ENCODE results near the gene ITPR1.

DNA sequence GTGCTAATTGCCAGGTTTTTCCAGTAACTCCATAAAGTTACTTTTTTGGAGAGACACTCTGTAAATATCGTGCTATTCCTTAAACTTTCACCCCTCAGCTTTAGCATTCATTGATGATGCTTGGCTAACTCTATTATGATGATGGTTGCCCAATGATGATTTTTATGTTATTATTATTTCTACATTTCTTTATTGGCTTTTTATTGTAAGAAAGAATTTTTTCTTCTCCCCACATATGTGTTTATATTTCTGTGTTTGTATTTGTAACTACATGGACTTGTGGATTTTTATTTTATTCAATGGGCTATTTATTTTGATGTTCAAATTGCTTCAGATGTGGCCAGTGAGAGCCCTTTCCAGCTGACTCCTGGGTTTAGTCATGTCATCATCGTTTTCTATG lies 323.6 kb downstream of the ITPR1 start:
- TF ChIP-seq, protein P1, sequence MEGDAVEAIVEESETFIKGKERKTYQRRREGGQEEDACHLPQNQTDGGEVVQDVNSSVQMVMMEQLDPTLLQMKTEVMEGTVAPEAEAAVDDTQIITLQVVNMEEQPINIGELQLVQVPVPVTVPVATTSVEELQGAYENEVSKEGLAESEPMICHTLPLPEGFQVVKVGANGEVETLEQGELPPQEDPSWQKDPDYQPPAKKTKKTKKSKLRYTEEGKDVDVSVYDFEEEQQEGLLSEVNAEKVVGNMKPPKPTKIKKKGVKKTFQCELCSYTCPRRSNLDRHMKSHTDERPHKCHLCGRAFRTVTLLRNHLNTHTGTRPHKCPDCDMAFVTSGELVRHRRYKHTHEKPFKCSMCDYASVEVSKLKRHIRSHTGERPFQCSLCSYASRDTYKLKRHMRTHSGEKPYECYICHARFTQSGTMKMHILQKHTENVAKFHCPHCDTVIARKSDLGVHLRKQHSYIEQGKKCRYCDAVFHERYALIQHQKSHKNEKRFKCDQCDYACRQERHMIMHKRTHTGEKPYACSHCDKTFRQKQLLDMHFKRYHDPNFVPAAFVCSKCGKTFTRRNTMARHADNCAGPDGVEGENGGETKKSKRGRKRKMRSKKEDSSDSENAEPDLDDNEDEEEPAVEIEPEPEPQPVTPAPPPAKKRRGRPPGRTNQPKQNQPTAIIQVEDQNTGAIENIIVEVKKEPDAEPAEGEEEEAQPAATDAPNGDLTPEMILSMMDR (IDR thresholded peaks at IDR 0.05; ENCODE audit: insufficient read depth, low read depth, low read length): no peak
- no peak for TF ChIP-seq EZH2 (IDR thresholded peaks at IDR 0.05; ENCODE audit: insufficient read depth, low read length)
